Kidney epithelial cell (primary cell): Measurements from ENCODE around the gene IRAK1. TPM values are rescaled to one million over a fixed set of nuclear protein-coding genes. Genes with fewer than 3 reads are reported as not detected.

Experiments used
- DNase-seq: peaks from one replicate; pipeline ENCODE4 v3.0.0-alpha.2; 2010; ENCODE audit warnings: low read depth
- H3K27me3 ChIP-seq: 2 replicates; pipeline ENCODE4 v1.6.0; 2011; ENCODE audit warnings: low read length; ENCODE audit not compliant: control insufficient read depth, insufficient read depth
- H3K36me3 ChIP-seq: 2 replicates; pipeline ENCODE4 v1.5.1; 2011; ENCODE audit warnings: low read length; ENCODE audit not compliant: control insufficient read depth, insufficient read depth
- H3K4me3 ChIP-seq: 2 replicates; pipeline ENCODE4 v1.5.1; 2011; ENCODE audit warnings: low read depth, mild to moderate bottlenecking, control low read depth, low read length
- CTCF ChIP-seq: IDR thresholded peaks from 2 replicates; pipeline ENCODE4 v1.5.1; 2011; ENCODE audit warnings: mild to moderate bottlenecking, moderate library complexity, low read length, control low read depth, inconsistent platforms; ENCODE audit not compliant: insufficient read depth, poor library complexity, severe bottlenecking
- total RNA-seq: library from RNA; depleted of rRNA; stranded (reverse); fragments of >200 nt; gene quantifications from 2 replicates; pipeline ENCODE4 v1.2.3, GENCODE V29; 2015

The IRAK1 gene
- total RNA-seq, 1 donor from 2014 or later = 193 TPM

GRCh38 chrX:153967536-153968224 is 52.0 kb downstream of the IRAK1 start:
- no peak for TF ChIP-seq CTCF
- no peak for DNase-seq
- Histone ChIP-seq H3K4me3 (no peak overlapping the region), H3K36me3 (no peaks in the 10 kb centered on the region), H3K27me3 (no peaks in the 10 kb centered on the region)

GRCh38 chrX:153966841-153967535 is 52.7 kb downstream of the IRAK1 start:
- Histone ChIP-seq H3K36me3 (peaks cover 2% of the 10 kb centered on the region), H3K27me3 (no peaks in the 10 kb centered on the region), H3K4me3 (no peak overlapping the region)
- TF ChIP-seq CTCF = no peak
- DNase-seq = no peak

- Histone ChIP-seq H3K27me3 (no peaks in the 10 kb centered on the region), H3K4me3 (no peak overlapping the region), H3K36me3 (peaks cover 2% of the 10 kb centered on the region)
- DNase-seq = no peak
- no peak for TF ChIP-seq CTCF
Observed at GRCh38 chrX:153966283-153966688, 53.4 kb downstream of the IRAK1 start.

GRCh38 chrX:153965406-153965805 is 54.3 kb downstream of the IRAK1 start:
- H3K36me3 ChIP-seq = peaks cover 2% of the 10 kb centered on the region
- DNase-seq = no peak
- H3K27me3 ChIP-seq = no peaks in the 10 kb centered on the region
- H3K4me3 ChIP-seq = no peak overlapping the region
- TF ChIP-seq CTCF = no peak

GRCh38 chrX:153964105-153964504 is 55.6 kb downstream of the IRAK1 start:
- no peak for TF ChIP-seq CTCF
- no peak for DNase-seq
- H3K27me3 ChIP-seq = no peaks in the 10 kb centered on the region
- H3K36me3 ChIP-seq = peaks cover 2% of the 10 kb centered on the region
- H3K4me3 ChIP-seq = no peak overlapping the region
